Calu3 (cell line): ENCODE data around the gene MYO1E. TPM values are rescaled to one million over a fixed set of nuclear protein-coding genes. Genes with fewer than 3 reads are reported as not detected.

Experiments used
- BruUV-seq: library from RNA; stranded (reverse); fragments of 400-500 nt; replicated peaks from 2 replicates; lab custom pipeline; 2021; lab: Mats Ljungman, UMichigan
- CTCF ChIA-PET: fragments of 300-600 bp; sonication (Branson Sonifier 250); formaldehyde crosslinking; loops from one replicate; lab custom pipeline; 2022; ENCODE audit warnings: antibody characterized with exemption; lab: Charles Lee
- DNase-seq: peaks from one replicate; pipeline ENCODE4 v3.0.0; 2022
- H3K27ac Mint-ChIP-seq: one replicate; pipeline ENCODE4 v1.8.0; 2022; ENCODE audit warnings: mixed read lengths; ENCODE audit not compliant: unreplicated experiment
- H3K27me3 Mint-ChIP-seq: one replicate; pipeline ENCODE4 v1.8.0; 2022; ENCODE audit warnings: mixed read lengths; ENCODE audit not compliant: unreplicated experiment
- H3K36me3 Mint-ChIP-seq: one replicate; pipeline ENCODE4 v1.8.0; 2022; ENCODE audit warnings: mild to moderate bottlenecking, moderate library complexity, mixed read lengths; ENCODE audit not compliant: insufficient read depth, unreplicated experiment
- H3K4me1 Mint-ChIP-seq: one replicate; pipeline ENCODE4 v1.8.0; 2022; ENCODE audit warnings: mild to moderate bottlenecking, low read depth, mixed read lengths; ENCODE audit not compliant: unreplicated experiment
- H3K4me3 Mint-ChIP-seq: one replicate; pipeline ENCODE4 v1.8.0; 2022; ENCODE audit warnings: mild to moderate bottlenecking, low read depth, moderate library complexity, mixed read lengths; ENCODE audit not compliant: unreplicated experiment
- H3K9me3 Mint-ChIP-seq: one replicate; pipeline ENCODE4 v1.8.0; 2022; ENCODE audit warnings: low read depth, mixed read lengths; ENCODE audit not compliant: unreplicated experiment
- intact Hi-C: fragments of 100-400 bp; cut with micrococcal nuclease; formaldehyde crosslinking; loops from one replicate; pipeline ENCODE4 v1.10.0; 2022; ENCODE audit not compliant: unreplicated experiment
- microRNA-seq: library from miRNA; unstranded; fragments of <30 nt; microRNA quantifications from one replicate; pipeline ENCODE4 v1.2.0, GENCODE V29; 2022
- total RNA-seq: library from RNA; stranded (reverse); gene quantifications from 2 replicates; pipeline ENCODE4 v1.2.3, GENCODE V29; 2022
- TF ChIP-seq, protein P1 (sequence below): fragments of 200-600 bp; IDR thresholded peaks from one replicate; pipeline ENCODE4 v1.8.0; 2022; ENCODE audit warnings: antibody characterized with exemption; ENCODE audit not compliant: unreplicated experiment

Gene MYO1E
- total RNA-seq, 1 experiment from 2014 or later: 617 TPM

- Mint-ChIP-seq H3K4me3 (no peak overlapping the region), H3K36me3 (peaks cover 12% of the 10 kb centered on the region), H3K27ac (no peak overlapping the region), H3K4me1 (no peaks in the 10 kb centered on the region), H3K9me3 (no peaks in the 10 kb centered on the region), H3K27me3 (no peaks in the 10 kb centered on the region)
- TF ChIP-seq, protein P1, sequence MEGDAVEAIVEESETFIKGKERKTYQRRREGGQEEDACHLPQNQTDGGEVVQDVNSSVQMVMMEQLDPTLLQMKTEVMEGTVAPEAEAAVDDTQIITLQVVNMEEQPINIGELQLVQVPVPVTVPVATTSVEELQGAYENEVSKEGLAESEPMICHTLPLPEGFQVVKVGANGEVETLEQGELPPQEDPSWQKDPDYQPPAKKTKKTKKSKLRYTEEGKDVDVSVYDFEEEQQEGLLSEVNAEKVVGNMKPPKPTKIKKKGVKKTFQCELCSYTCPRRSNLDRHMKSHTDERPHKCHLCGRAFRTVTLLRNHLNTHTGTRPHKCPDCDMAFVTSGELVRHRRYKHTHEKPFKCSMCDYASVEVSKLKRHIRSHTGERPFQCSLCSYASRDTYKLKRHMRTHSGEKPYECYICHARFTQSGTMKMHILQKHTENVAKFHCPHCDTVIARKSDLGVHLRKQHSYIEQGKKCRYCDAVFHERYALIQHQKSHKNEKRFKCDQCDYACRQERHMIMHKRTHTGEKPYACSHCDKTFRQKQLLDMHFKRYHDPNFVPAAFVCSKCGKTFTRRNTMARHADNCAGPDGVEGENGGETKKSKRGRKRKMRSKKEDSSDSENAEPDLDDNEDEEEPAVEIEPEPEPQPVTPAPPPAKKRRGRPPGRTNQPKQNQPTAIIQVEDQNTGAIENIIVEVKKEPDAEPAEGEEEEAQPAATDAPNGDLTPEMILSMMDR: no peak
- BruUV-seq: no TSS peak
- DNase-seq: no peak
- intact Hi-C loops: no loop called here
- CTCF ChIA-PET: interaction anchor here (0.7 kb wide), 1 partner anchor 10 kb away, joined by 3 read pairs; no protein-coding TSS in a partner anchor
Observed at GRCh38 chr15:59087731-59088130, 284.9 kb downstream of the MYO1E start.

Small RNA genes lying within 50 kb of the gene (microRNA-seq; reads per million reads assigned to microRNA genes)
- 90.0 reads per million, percentile 62 among the genes with 10 or more reads in this experiment for gene MIR2116

Other genes starting within 250 kb of the MYO1E start
- gene LDHAL6B, start 166.0 kb downstream of the MYO1E start, total RNA-seq: not detected in 2 replicates
- gene FAM81A, start 65.3 kb upstream of the MYO1E start, total RNA-seq: 16.0 TPM in 2 replicates
- 11.6 and 15.4 TPM in 2 replicates for gene GCNT3, start 238.9 kb upstream of the MYO1E start, total RNA-seq